OCI-LY3 (cell line): ENCODE results near the gene FGF5.

Experiments
- H2AFZ ChIP-seq: fragments of 200-600, 300-600 bp; shearing (Covaris generic); 2 replicates; pipeline ENCODE4 v1.6.0; 2014; ENCODE audit warnings: antibody characterized with exemption, low read depth, low read length
- H3K27ac ChIP-seq: fragments of 200-600, 300-600 bp; sonication (generic); 2 replicates; pipeline ENCODE4 v1.5.1; 2014; ENCODE audit warnings: mild to moderate bottlenecking, low read length, moderate library complexity, mixed read lengths
- H3K27me3 ChIP-seq: fragments of 200-600, 300-600 bp; sonication (generic); 2 replicates; pipeline ENCODE4 v1.6.1; 2014; ENCODE audit warnings: low read depth, low read length, mixed read lengths
- H3K36me3 ChIP-seq: fragments of 200-600, 300-600 bp; sonication (generic); replicated peaks from 2 replicates; pipeline ENCODE3; 2014; ENCODE audit warnings: low read depth, low read length, mixed read lengths
- H3K4me1 ChIP-seq: fragments of 300-600, 200-600 bp; sonication (generic); 2 replicates; pipeline ENCODE4 v1.6.1; 2014; ENCODE audit warnings: low read length, mixed read lengths
- H3K4me2 ChIP-seq: fragments of 200-600, 300-600 bp; sonication (generic); 2 replicates; pipeline ENCODE4 v1.6.1; 2014; ENCODE audit warnings: low read length, mixed read lengths
- H3K4me3 ChIP-seq: fragments of 300-600, 200-600 bp; sonication (generic); 2 replicates; pipeline ENCODE4 v1.5.1; 2014; ENCODE audit warnings: antibody characterized with exemption, mild to moderate bottlenecking, low read length, moderate library complexity
- H3K79me2 ChIP-seq: fragments of 300-600, 200-600 bp; shearing (Covaris generic); 2 replicates; pipeline ENCODE4 v1.6.1; 2014; ENCODE audit warnings: mild to moderate bottlenecking, low read length, mixed read lengths
- H3K9ac ChIP-seq: fragments of 300-600, 200-600 bp; shearing (Covaris generic); 2 replicates; pipeline ENCODE4 v1.6.0; 2014; ENCODE audit warnings: mild to moderate bottlenecking, low read length, moderate library complexity
- H3K9me3 ChIP-seq: fragments of 200-600, 300-600 bp; shearing (Covaris generic); 2 replicates; pipeline ENCODE4 v1.6.1; 2014; ENCODE audit warnings: low read length, mixed read lengths; ENCODE audit not compliant: insufficient read depth
- H4K20me1 ChIP-seq: fragments of 200-600, 300-600 bp; sonication (generic); 2 replicates; pipeline ENCODE4 v1.6.1; 2016; ENCODE audit warnings: low read length, mixed read lengths; ENCODE audit not compliant: insufficient read depth
- EZH2phosphoT487 ChIP-seq: fragments of 200-600 bp; shearing (Covaris generic); IDR thresholded peaks from 2 replicates; pipeline ENCODE4 v1.6.1; 2018; ENCODE audit warnings: antibody characterized with exemption, mixed run types, low read depth
- TF ChIP-seq, protein P1 (sequence below): fragments of 200-600, 300-600 bp; sonication (generic); IDR thresholded peaks from 2 replicates; pipeline ENCODE4 v1.5.1; 2014; ENCODE audit warnings: antibody characterized with exemption, low read length, low read depth

Gene FGF5

DNA sequence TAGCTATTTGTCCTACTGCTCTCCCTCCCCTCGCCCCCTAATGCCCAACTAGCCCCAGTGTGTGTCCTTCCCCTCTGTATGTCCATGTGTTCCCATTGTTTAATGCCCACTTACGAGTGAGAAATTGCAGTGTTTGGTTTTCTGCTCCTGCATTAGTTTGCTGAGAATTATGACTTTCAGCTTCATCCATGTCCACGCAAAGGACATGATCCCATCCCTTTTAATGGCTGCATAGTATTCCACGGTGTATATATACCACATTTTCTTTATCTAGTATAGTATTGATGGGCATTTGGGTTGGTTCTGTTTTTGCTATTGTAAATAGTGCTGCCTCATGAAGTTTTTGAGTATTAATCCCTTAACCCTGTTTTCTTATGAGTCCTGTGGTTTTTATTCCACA lies 35.4 kb downstream of the FGF5 start:
- Histone ChIP-seq H3K27ac (no peak overlapping the region), H3K9me3 (no peaks in the 10 kb centered on the region)

GRCh38 chr4:80302616-80303223 lies 36.3 kb downstream of the FGF5 start:
- no peak overlapping the region for H3K4me3 ChIP-seq
- H3K4me2 ChIP-seq: no peak overlapping the region
- no peak overlapping the region for H3K9ac ChIP-seq
- no peaks in the 10 kb centered on the region for H3K9me3 ChIP-seq
- H3K79me2 ChIP-seq: no peaks in the 10 kb centered on the region
- no peaks in the 10 kb centered on the region for H3K4me1 ChIP-seq
- H3K27me3 ChIP-seq: 0 out of 2 replicates have a peak, but pooled peaks cover 3% of the 10 kb centered on the region
- H2AFZ ChIP-seq: no peak overlapping the region
- H3K36me3 ChIP-seq: no peaks in the 10 kb centered on the region
- TF ChIP-seq EZH2phosphoT487: no peak
- TF ChIP-seq, protein P1, sequence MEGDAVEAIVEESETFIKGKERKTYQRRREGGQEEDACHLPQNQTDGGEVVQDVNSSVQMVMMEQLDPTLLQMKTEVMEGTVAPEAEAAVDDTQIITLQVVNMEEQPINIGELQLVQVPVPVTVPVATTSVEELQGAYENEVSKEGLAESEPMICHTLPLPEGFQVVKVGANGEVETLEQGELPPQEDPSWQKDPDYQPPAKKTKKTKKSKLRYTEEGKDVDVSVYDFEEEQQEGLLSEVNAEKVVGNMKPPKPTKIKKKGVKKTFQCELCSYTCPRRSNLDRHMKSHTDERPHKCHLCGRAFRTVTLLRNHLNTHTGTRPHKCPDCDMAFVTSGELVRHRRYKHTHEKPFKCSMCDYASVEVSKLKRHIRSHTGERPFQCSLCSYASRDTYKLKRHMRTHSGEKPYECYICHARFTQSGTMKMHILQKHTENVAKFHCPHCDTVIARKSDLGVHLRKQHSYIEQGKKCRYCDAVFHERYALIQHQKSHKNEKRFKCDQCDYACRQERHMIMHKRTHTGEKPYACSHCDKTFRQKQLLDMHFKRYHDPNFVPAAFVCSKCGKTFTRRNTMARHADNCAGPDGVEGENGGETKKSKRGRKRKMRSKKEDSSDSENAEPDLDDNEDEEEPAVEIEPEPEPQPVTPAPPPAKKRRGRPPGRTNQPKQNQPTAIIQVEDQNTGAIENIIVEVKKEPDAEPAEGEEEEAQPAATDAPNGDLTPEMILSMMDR: no peak
- no peaks in the 10 kb centered on the region for H4K20me1 ChIP-seq
- H3K27ac ChIP-seq: no peak overlapping the region

More for the DNA sequence above, 35.4 kb downstream of the FGF5 start:
- Histone ChIP-seq H2AFZ (no peak overlapping the region), H3K36me3 (no peaks in the 10 kb centered on the region), H4K20me1 (no peaks in the 10 kb centered on the region), H3K4me3 (no peak overlapping the region), H3K9ac (no peak overlapping the region), H3K4me2 (no peak overlapping the region), H3K4me1 (no peaks in the 10 kb centered on the region), H3K79me2 (no peaks in the 10 kb centered on the region), H3K27me3 (0 out of 2 replicates have a peak, but pooled peaks cover 1% of the 10 kb centered on the region)
- TF ChIP-seq, protein P1: no peak
- no peak for TF ChIP-seq EZH2phosphoT487

- H3K9ac ChIP-seq: no peak overlapping the region
- no peaks in the 10 kb centered on the region for H3K9me3 ChIP-seq
- H3K4me2 ChIP-seq: no peak overlapping the region
- H2AFZ ChIP-seq: no peak overlapping the region
- H3K27me3 ChIP-seq: peaks cover 12% of the 10 kb centered on the region
- H3K4me3 ChIP-seq: no peak overlapping the region
- H3K4me1 ChIP-seq: no peaks in the 10 kb centered on the region
- TF ChIP-seq EZH2phosphoT487: no peak
- TF ChIP-seq, protein P1: no peak
- H3K27ac ChIP-seq: no peak overlapping the region
- H3K79me2 ChIP-seq: no peaks in the 10 kb centered on the region
- H4K20me1 ChIP-seq: no peaks in the 10 kb centered on the region
- H3K36me3 ChIP-seq: no peaks in the 10 kb centered on the region
These were observed 39.0 kb downstream of the FGF5 start for GRCh38 chr4:80305466-80305865.

- no peak overlapping the region for H3K9ac ChIP-seq
These were observed 39.8 kb downstream of the FGF5 start for GRCh38 chr4:80306260-80306659.

More at GRCh38 chr4:80306260-80306659, 39.8 kb downstream of the FGF5 start:
- H3K79me2 ChIP-seq: no peaks in the 10 kb centered on the region
- no peak overlapping the region for H3K27ac ChIP-seq
- H3K27me3 ChIP-seq: peaks cover 12% of the 10 kb centered on the region
- no peaks in the 10 kb centered on the region for H3K36me3 ChIP-seq
- no peak overlapping the region for H3K4me3 ChIP-seq
- H3K9me3 ChIP-seq: no peaks in the 10 kb centered on the region
- TF ChIP-seq, protein P1: no peak
- no peak for TF ChIP-seq EZH2phosphoT487
- H4K20me1 ChIP-seq: no peaks in the 10 kb centered on the region
- no peaks in the 10 kb centered on the region for H3K4me1 ChIP-seq
- no peak overlapping the region for H3K4me2 ChIP-seq
- H2AFZ ChIP-seq: no peak overlapping the region
